ENCODE data around the gene ARID1B. TPM values are rescaled to one million over a fixed set of nuclear protein-coding genes. Genes with fewer than 3 reads are reported as not detected.

The ARID1B gene
- total RNA-seq, 1 experiment from 2014 or later: 58.8 TPM

DNA sequence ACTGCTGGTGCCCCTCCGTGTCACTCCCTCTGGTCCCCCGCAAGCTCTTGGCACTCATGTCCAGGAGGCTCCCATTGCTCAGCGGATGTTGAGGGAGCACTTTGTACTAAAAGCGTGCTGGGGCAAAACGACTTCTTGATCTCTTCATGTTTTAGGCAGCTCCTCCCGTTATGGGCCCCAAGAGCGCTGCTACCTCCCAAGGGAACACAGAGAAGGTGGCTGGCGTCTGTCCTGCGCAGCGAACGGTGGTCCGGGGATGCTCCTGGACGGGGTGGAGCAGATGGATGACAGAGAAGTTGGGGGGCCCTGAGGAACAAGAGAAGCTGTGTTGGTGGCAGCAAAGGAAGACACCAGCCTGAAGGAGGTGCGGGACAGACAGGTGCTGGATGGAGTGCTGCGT is 446.3 kb downstream of the ARID1B start:
- Mint-ChIP-seq H3K27ac (ENCODE audit: unreplicated experiment) (no peak overlapping the region), H3K4me3 (ENCODE audit: unreplicated experiment) (no peak overlapping the region), H3K4me1 (ENCODE audit: low read depth, unreplicated experiment) (peaks cover 19% of the 10 kb centered on the region), H3K27me3 (ENCODE audit: insufficient read depth, unreplicated experiment) (no peaks in the 10 kb centered on the region), H3K36me3 (ENCODE audit: insufficient read depth, unreplicated experiment) (peaks cover 10% of the 10 kb centered on the region), H3K9me3 (ENCODE audit: unreplicated experiment) (no peaks in the 10 kb centered on the region)
- 0 out of 2 replicates have a peak, but pooled peaks cover 2% of the 10 kb centered on the region for H3K36me3 ChIP-seq (ENCODE audit: control insufficient read depth, insufficient read depth, low read length)
- H3K9me3 ChIP-seq: no peaks in the 10 kb centered on the region
- peaks cover 14% of the 10 kb centered on the region for H3K4me1 ChIP-seq
- H3K27me3 ChIP-seq (replicated peaks; ENCODE audit: control insufficient read depth, insufficient read depth, low read length): no peaks in the 10 kb centered on the region
- TF ChIP-seq, protein P1, sequence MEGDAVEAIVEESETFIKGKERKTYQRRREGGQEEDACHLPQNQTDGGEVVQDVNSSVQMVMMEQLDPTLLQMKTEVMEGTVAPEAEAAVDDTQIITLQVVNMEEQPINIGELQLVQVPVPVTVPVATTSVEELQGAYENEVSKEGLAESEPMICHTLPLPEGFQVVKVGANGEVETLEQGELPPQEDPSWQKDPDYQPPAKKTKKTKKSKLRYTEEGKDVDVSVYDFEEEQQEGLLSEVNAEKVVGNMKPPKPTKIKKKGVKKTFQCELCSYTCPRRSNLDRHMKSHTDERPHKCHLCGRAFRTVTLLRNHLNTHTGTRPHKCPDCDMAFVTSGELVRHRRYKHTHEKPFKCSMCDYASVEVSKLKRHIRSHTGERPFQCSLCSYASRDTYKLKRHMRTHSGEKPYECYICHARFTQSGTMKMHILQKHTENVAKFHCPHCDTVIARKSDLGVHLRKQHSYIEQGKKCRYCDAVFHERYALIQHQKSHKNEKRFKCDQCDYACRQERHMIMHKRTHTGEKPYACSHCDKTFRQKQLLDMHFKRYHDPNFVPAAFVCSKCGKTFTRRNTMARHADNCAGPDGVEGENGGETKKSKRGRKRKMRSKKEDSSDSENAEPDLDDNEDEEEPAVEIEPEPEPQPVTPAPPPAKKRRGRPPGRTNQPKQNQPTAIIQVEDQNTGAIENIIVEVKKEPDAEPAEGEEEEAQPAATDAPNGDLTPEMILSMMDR (IDR thresholded peaks at IDR 0.05; ENCODE audit: insufficient read depth in 1 of 2, low read depth in 1 of 2, low read length in 1 of 2, severe bottlenecking in 1 of 2, unreplicated experiment in 1 of 2): no peak
- POLR2A ChIA-PET: no interaction called here
- no peak for DNase-seq
- CTCF ChIA-PET: no interaction called here
- no TSS peak for BruUV-seq (replicated peaks)
- no peak overlapping the region for H3K4me3 ChIP-seq (ENCODE audit: low read depth, low read length)
- intact Hi-C loops (cut with micrococcal nuclease; ENCODE audit: unreplicated experiment): no loop called here

DNA sequence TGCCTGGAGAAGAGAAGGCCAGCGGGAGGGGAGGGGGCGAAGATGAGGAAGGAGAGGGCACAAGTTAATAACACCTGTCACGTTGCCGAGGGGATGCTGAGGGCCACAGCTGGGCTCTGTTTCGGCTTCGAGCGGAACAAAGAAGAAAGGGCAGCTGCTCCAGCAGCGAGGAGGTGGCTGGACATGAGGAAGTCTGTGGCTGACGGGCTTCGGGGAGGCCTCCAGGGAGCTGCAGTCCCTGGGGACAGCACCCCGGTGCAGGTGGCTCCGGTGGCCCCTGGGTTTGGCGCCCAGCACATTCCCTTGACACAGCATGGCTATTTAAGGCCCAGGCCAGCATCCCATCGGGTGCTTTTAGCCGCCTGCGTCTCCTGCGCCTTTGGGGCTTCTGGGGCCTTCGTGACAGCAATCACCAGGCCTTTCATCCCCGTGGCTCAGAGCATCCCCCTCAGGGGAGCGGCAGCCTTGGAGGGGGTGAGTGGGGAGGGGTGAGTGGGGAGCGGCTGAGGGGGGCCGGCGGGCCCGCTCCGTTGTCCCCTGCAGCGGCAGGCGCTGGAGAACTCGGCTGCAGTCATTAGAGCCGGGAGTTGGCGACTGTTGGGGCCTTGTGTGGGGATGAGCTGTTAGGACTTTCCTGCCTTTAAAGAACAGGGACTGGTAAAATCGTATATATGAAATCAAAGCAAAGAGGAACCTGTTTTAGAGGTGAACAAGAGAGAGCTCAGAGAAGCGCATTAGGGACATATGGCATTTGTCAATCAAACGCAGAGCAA is 447.2 kb downstream of the ARID1B start:
- peaks cover 16% of the 10 kb centered on the region for H3K36me3 Mint-ChIP-seq (ENCODE audit: insufficient read depth, unreplicated experiment)
- H3K27me3 Mint-ChIP-seq (ENCODE audit: insufficient read depth, unreplicated experiment): no peaks in the 10 kb centered on the region
- no peak overlapping the region for H3K27ac Mint-ChIP-seq (ENCODE audit: unreplicated experiment)
- BruUV-seq (replicated peaks): no TSS peak
- peaks cover 19% of the 10 kb centered on the region for H3K4me1 Mint-ChIP-seq (ENCODE audit: low read depth, unreplicated experiment)
- Histone ChIP-seq H3K27me3 (replicated peaks; ENCODE audit: control insufficient read depth, insufficient read depth, low read length) (no peaks in the 10 kb centered on the region), H3K4me3 (ENCODE audit: low read depth, low read length) (no peak overlapping the region), H3K4me1 (peaks cover 14% of the 10 kb centered on the region), H3K36me3 (ENCODE audit: control insufficient read depth, insufficient read depth, low read length) (0 out of 2 replicates have a peak, but pooled peaks cover 2% of the 10 kb centered on the region), H3K9me3 (no peaks in the 10 kb centered on the region)
- intact Hi-C loops (cut with micrococcal nuclease; ENCODE audit: unreplicated experiment): no loop called here
- ChIA-PET POLR2A (no interaction called here), CTCF (no interaction called here)
- TF ChIP-seq, protein P1 (IDR thresholded peaks at IDR 0.05; ENCODE audit: insufficient read depth in 1 of 2, low read depth in 1 of 2, low read length in 1 of 2, severe bottlenecking in 1 of 2, unreplicated experiment in 1 of 2): no peak
- no peak for DNase-seq
- H3K9me3 Mint-ChIP-seq (ENCODE audit: unreplicated experiment): no peaks in the 10 kb centered on the region
- H3K4me3 Mint-ChIP-seq (ENCODE audit: unreplicated experiment): no peak overlapping the region

DNA sequence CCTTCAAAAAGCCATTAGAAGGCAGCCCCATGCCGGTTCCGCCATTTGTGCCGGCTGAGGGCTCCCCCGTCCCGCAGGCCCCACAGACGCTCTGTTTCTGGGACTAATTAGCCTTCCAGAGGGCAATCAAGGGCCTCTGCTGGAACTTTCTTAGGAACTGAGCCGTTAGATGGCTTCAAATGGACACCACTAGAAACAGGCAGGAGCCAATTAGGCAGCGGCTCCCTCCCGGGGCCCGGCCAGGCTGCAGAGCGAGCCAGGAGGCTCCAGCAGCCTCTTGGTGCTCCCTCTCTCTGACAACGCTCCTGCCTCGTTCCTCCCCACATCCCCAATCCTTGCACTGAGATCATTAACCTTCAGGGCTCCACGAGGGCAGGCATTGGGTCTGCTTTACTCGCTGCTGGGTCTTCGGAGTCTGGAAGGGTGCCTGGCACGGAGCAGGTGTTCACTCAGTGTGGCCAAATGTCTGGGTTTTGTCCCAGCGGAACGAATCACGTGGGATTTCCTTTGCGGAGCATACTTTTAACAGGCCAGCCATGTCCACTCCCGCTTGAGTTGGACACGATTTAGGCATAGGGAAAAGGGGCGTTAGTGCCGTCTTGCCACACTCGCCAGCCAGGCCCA is 447.9 kb downstream of the ARID1B start:
- H3K27ac Mint-ChIP-seq (ENCODE audit: unreplicated experiment): no peak overlapping the region
- no peaks in the 10 kb centered on the region for H3K27me3 Mint-ChIP-seq (ENCODE audit: insufficient read depth, unreplicated experiment)
- BruUV-seq (replicated peaks): no TSS peak
- ChIA-PET POLR2A (no interaction called here), CTCF (no interaction called here)
- H3K4me1 ChIP-seq: peaks cover 14% of the 10 kb centered on the region
- H3K9me3 ChIP-seq: no peaks in the 10 kb centered on the region
- no peak overlapping the region for H3K4me3 Mint-ChIP-seq (ENCODE audit: unreplicated experiment)
- 0 out of 2 replicates have a peak, but pooled peaks cover 2% of the 10 kb centered on the region for H3K36me3 ChIP-seq (ENCODE audit: control insufficient read depth, insufficient read depth, low read length)
- no peaks in the 10 kb centered on the region for H3K9me3 Mint-ChIP-seq (ENCODE audit: unreplicated experiment)
- DNase-seq: no peak
- H3K4me3 ChIP-seq (ENCODE audit: low read depth, low read length): no peak overlapping the region
- H3K27me3 ChIP-seq (replicated peaks; ENCODE audit: control insufficient read depth, insufficient read depth, low read length): no peaks in the 10 kb centered on the region
- peaks cover 16% of the 10 kb centered on the region for H3K36me3 Mint-ChIP-seq (ENCODE audit: insufficient read depth, unreplicated experiment)
- TF ChIP-seq, protein P1 (IDR thresholded peaks at IDR 0.05; ENCODE audit: insufficient read depth in 1 of 2, low read depth in 1 of 2, low read length in 1 of 2, severe bottlenecking in 1 of 2, unreplicated experiment in 1 of 2): no peak
- intact Hi-C loops (cut with micrococcal nuclease; ENCODE audit: unreplicated experiment): no loop called here
- peaks cover 17% of the 10 kb centered on the region for H3K4me1 Mint-ChIP-seq (ENCODE audit: low read depth, unreplicated experiment)

Measured in Caco-2 (cell line).